Mucosa of descending colon (tissue), 3 donors: ENCODE results near the gene TAS2R30. TPM values are rescaled to one million over a fixed set of nuclear protein-coding genes. Genes with fewer than 3 reads are reported as not detected.
"Not testable (repeated sequence)": the region's sequence is repeated elsewhere in the genome, so short reads cannot be mapped to it uniquely, and the experiment has no call there.

ENCODE experiments used
- ATAC-seq: fragments of 200-7000 bp; cut with Tn5 transposase; one replicate; pipeline ENCODE4 v1.9.1; 2020; ENCODE audit warnings: mild to moderate bottlenecking, moderate library complexity
- DNase-seq, 3 donors: peaks; one replicate each; pipeline ENCODE4 v3.0.0-alpha.2; 2020
- H3K36me3 ChIP-seq: fragments of 200-600 bp; one replicate; pipeline ENCODE4 v1.8.0; 2021; ENCODE audit warnings: low read depth, mild to moderate bottlenecking
- H3K4me1 ChIP-seq: fragments of 200-600 bp; one replicate; pipeline ENCODE4 v1.8.0; 2021; ENCODE audit warnings: low read depth, mild to moderate bottlenecking
- H3K4me3 ChIP-seq: fragments of 200-600 bp; one replicate; pipeline ENCODE4 v1.8.0; 2021; ENCODE audit warnings: mild to moderate bottlenecking
- H3K9me3 ChIP-seq: fragments of 200-600 bp; one replicate; pipeline ENCODE4 v1.8.0; 2021; ENCODE audit warnings: mild to moderate bottlenecking
- CTCF ChIP-seq: fragments of 200-600 bp; IDR thresholded peaks from one replicate; pipeline ENCODE4 v1.8.0; 2022; ENCODE audit warnings: antibody characterized with exemption, mild to moderate bottlenecking
- intact Hi-C, 2 donors: fragments of 100-400 bp; cut with DNase I in 1 of 2; cut with micrococcal nuclease in 1 of 2; formaldehyde crosslinking; loops; one replicate each; pipeline versions ENCODE4 v1.11.0 to v1.11.1; 2022; cut with DNase I, micrococcal nuclease
- total RNA-seq, 3 donors: library from RNA; stranded (reverse); fragmentation: NEBNext Ultra II Directional in 2 of 3; extraction: Animal tissue kit (Norgen Biotek cat#: 25700) in 2 of 3; gene quantifications; one replicate each; pipeline versions ENCODE4 v1.2.1 to v1.2.4, GENCODE V29; 2021 to 2023
- donor health status: DM: no; HTN: no; CAD: no; lungs with moderate emphysema.
- donor health status: DM: no; HTN: no; CAD: no.
- donor health status: DM: no; HTN: yes; CAD: no.

The TAS2R30 gene
- total RNA-seq, 3 donors from 2014 or later = 3.0 to 5.9 (median 3.5) TPM

GRCh38 chr12:11130999-11131398 lies 3.4 kb downstream of the TAS2R30 start:
- ATAC-seq = no peak
- no peak for DNase-seq
- Histone ChIP-seq H3K4me1 (no peaks in the 10 kb centered on the region), H3K36me3 (no peaks in the 10 kb centered on the region), H3K9me3 (no peaks in the 10 kb centered on the region), H3K4me3 (no peak overlapping the region)
- intact Hi-C loops = no loop called here
- TF ChIP-seq CTCF = no peak

- H3K4me1 ChIP-seq = no peaks in the 10 kb centered on the region
- no peaks in the 10 kb centered on the region for H3K9me3 ChIP-seq
- DNase-seq (no peak), ATAC-seq (no peak)
- TF ChIP-seq CTCF = no peak
- H3K4me3 ChIP-seq = no peak overlapping the region
- intact Hi-C loops = no loop called here
- no peaks in the 10 kb centered on the region for H3K36me3 ChIP-seq
These were observed 4.1 kb downstream of the TAS2R30 start for GRCh38 chr12:11130382-11130781.

GRCh38 chr12:11114130-11114529 lies 20.3 kb downstream of the TAS2R30 start:
- H3K9me3 ChIP-seq = peaks cover 12% of the 10 kb centered on the region
- intact Hi-C loops, H3K4me1 ChIP-seq, H3K36me3 ChIP-seq, DNase-seq, H3K4me3 ChIP-seq, ATAC-seq: not testable (repeated sequence)

GRCh38 chr12:11111213-11111612 lies 23.2 kb downstream of the TAS2R30 start:
- H3K9me3 ChIP-seq, H3K36me3 ChIP-seq, ATAC-seq, H3K4me1 ChIP-seq, H3K4me3 ChIP-seq, intact Hi-C loops, DNase-seq: not testable (repeated sequence)

GRCh38 chr12:11108862-11109261 lies 25.6 kb downstream of the TAS2R30 start:
- Histone ChIP-seq H3K4me1 (no peaks in the 10 kb centered on the region), H3K36me3 (no peaks in the 10 kb centered on the region), H3K4me3 (no peak overlapping the region), H3K9me3 (peaks cover 4% of the 10 kb centered on the region)
- TF ChIP-seq CTCF = no peak
- DNase-seq = no peak
- intact Hi-C loops = no loop called here
- ATAC-seq = no peak

- Histone ChIP-seq H3K9me3 (peaks cover 4% of the 10 kb centered on the region), H3K4me1 (no peaks in the 10 kb centered on the region), H3K4me3 (no peak overlapping the region), H3K36me3 (no peaks in the 10 kb centered on the region)
- no peak for TF ChIP-seq CTCF
- ATAC-seq (no peak), DNase-seq (no peak)
- intact Hi-C loops = no loop called here
These were observed 26.7 kb downstream of the TAS2R30 start for GRCh38 chr12:11107719-11108118.

GRCh38 chr12:11106288-11106687 lies 28.2 kb downstream of the TAS2R30 start:
- no peak for DNase-seq
- no peak for TF ChIP-seq CTCF
- Histone ChIP-seq H3K36me3 (no peaks in the 10 kb centered on the region), H3K9me3 (no peaks in the 10 kb centered on the region), H3K4me1 (no peaks in the 10 kb centered on the region), H3K4me3 (no peak overlapping the region)
- ATAC-seq = no peak
- intact Hi-C loops = no loop called here
